Suprapubic skin (tissue), 3 donors: ENCODE data around the gene CEP83.

Experiments
- EP300 ChIP-seq: sonication (generic); formaldehyde crosslinking; IDR thresholded peaks from one replicate; pipeline ENCODE4 v1.6.1; 2017; ENCODE audit warnings: antibody characterized with exemption
- POLR2A ChIP-seq, 2 donors: fragments of 450-650 bp; IDR thresholded peaks; one replicate each; pipeline ENCODE4 v1.6.1; 2017; ENCODE audit warnings: antibody characterized with exemption in 2 of 2, mild to moderate bottlenecking in 2 of 2, moderate library complexity in 2 of 2
- TF ChIP-seq, protein P1 (sequence below), 2 donors: fragments of 200-600 bp in 1 of 2; fragments of 450-650 bp in 1 of 2; sonication (generic) in 1 of 2; IDR thresholded peaks; one replicate each; pipeline ENCODE4 v1.5.1; 2016 to 2019; ENCODE audit warnings: antibody characterized with exemption in 2 of 2, mild to moderate bottlenecking in 1 of 2, moderate library complexity in 1 of 2

DNA sequence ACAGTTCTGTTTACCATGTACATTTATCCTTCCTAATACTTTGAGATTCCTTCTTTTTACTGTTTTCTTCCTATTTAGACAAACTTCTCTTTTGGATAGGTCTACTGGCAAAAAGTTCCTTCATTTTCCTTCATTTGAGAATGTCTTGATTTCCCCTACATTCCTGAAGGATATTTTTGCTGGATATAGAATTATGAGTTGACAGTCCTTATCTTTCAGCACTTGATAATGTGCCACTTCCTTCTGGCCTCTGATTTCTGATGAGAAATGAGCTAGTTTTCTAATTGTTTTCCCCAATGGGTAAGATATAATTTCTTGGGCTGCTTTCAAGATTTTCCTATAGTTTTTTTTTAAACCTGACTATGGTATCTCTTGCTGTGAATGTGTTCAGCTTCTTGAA lies 75.6 kb downstream of the CEP83 start:
- TF ChIP-seq, protein P1, sequence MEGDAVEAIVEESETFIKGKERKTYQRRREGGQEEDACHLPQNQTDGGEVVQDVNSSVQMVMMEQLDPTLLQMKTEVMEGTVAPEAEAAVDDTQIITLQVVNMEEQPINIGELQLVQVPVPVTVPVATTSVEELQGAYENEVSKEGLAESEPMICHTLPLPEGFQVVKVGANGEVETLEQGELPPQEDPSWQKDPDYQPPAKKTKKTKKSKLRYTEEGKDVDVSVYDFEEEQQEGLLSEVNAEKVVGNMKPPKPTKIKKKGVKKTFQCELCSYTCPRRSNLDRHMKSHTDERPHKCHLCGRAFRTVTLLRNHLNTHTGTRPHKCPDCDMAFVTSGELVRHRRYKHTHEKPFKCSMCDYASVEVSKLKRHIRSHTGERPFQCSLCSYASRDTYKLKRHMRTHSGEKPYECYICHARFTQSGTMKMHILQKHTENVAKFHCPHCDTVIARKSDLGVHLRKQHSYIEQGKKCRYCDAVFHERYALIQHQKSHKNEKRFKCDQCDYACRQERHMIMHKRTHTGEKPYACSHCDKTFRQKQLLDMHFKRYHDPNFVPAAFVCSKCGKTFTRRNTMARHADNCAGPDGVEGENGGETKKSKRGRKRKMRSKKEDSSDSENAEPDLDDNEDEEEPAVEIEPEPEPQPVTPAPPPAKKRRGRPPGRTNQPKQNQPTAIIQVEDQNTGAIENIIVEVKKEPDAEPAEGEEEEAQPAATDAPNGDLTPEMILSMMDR (IDR thresholded peaks at IDR 0.05), result no peak
- TF ChIP-seq POLR2A (IDR thresholded peaks at IDR 0.05) (no peak), EP300 (no peak)
